Thoracic aorta (tissue), 2 donors: ENCODE data around the gene GLCE. TPM values are rescaled to one million over a fixed set of nuclear protein-coding genes. Genes with fewer than 3 reads are reported as not detected.

ENCODE experiments used
- ATAC-seq: fragments of 150-250 bp; one replicate; pipeline ENCODE4 v1.8.0; 2017; ENCODE audit warnings: low read depth; ENCODE audit not compliant: insufficient number of reproducible peaks, low FRiP score
- DNase-seq: peaks from one replicate; pipeline ENCODE4 v3.0.0-alpha.2; 2020; ENCODE audit warnings: low spot score
- H3K27ac ChIP-seq, 2 donors: fragments of 200-600 bp; sonication (generic); 1 replicate in 1 of 2; 2 replicates in 1 of 2; pipeline ENCODE4 v1.5.1; 2016; ENCODE audit warnings: mild to moderate bottlenecking in 2 of 2, moderate library complexity in 2 of 2
- H3K27me3 ChIP-seq: fragments of 200-600 bp; sonication (generic); replicated peaks from 2 replicates; pipeline ENCODE4 v1.6.0; 2016; ENCODE audit warnings: mild to moderate bottlenecking; ENCODE audit not compliant: insufficient read depth
- H3K36me3 ChIP-seq: fragments of 200-600 bp; sonication (generic); one replicate; pipeline ENCODE4 v1.5.1; 2016
- H3K4me1 ChIP-seq, 2 donors: fragments of 200-600 bp; sonication (generic); 1 replicate in 1 of 2; 2 replicates in 1 of 2; pipeline versions ENCODE4 v1.5.1 to v1.6.0; 2016; ENCODE audit warnings: low read depth in 2 of 2, mild to moderate bottlenecking in 1 of 2; ENCODE audit not compliant: control insufficient read depth in 1 of 2
- H3K4me3 ChIP-seq: fragments of 200-600 bp; sonication (generic); 2 replicates; pipeline ENCODE4 v1.5.1; 2016; ENCODE audit warnings: mild to moderate bottlenecking
- H3K9me3 ChIP-seq: fragments of 200-600 bp; sonication (generic); 2 replicates; pipeline ENCODE4 v1.5.1; 2016
- total RNA-seq, 2 donors: library from RNA; depleted of rRNA; stranded (reverse); fragments of >200 nt; gene quantifications; one replicate each; pipeline versions ENCODE4 v1.1.0 to v1.2.3, GENCODE V29; 2016
- TF ChIP-seq, protein P1 (sequence below): fragments of 200-600 bp; sonication (generic); IDR thresholded peaks from one replicate; pipeline ENCODE4 v1.5.1; 2019; ENCODE audit warnings: antibody characterized with exemption

GLCE gene
- total RNA-seq, 2 donors from 2014 or later: 8.5 to 11.8 TPM

DNA sequence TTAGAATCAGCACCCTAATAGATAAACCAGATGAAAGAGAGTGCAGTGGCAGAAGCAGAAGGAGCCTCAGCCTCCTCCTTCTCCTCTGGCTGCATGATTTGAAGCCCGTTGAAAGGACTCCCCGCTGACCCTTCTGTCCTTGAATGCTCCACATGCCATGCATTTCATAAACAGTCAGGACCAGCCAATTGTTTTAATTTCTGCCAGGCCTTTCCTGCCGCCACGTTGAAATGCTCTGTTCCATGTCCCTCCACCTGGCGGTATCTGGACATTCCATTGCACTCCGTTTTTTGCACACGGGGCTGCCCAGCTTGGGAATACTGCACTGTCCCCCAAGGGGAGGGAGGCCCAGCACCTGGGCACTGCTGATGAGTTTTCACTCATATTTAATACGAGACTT is 35.2 kb upstream of the GLCE start:
- Histone ChIP-seq H3K4me3 (no peak overlapping the region), H3K9me3 (no peaks in the 10 kb centered on the region), H3K27ac (no peak overlapping the region), H3K27me3 (no peaks in the 10 kb centered on the region), H3K36me3 (no peaks in the 10 kb centered on the region), H3K4me1 (peaks cover 3 to 4% of the 10 kb centered on the region in 2 donors)
- DNase-seq (no peak), ATAC-seq (no peak)
- TF ChIP-seq, protein P1, sequence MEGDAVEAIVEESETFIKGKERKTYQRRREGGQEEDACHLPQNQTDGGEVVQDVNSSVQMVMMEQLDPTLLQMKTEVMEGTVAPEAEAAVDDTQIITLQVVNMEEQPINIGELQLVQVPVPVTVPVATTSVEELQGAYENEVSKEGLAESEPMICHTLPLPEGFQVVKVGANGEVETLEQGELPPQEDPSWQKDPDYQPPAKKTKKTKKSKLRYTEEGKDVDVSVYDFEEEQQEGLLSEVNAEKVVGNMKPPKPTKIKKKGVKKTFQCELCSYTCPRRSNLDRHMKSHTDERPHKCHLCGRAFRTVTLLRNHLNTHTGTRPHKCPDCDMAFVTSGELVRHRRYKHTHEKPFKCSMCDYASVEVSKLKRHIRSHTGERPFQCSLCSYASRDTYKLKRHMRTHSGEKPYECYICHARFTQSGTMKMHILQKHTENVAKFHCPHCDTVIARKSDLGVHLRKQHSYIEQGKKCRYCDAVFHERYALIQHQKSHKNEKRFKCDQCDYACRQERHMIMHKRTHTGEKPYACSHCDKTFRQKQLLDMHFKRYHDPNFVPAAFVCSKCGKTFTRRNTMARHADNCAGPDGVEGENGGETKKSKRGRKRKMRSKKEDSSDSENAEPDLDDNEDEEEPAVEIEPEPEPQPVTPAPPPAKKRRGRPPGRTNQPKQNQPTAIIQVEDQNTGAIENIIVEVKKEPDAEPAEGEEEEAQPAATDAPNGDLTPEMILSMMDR: no peak

DNA sequence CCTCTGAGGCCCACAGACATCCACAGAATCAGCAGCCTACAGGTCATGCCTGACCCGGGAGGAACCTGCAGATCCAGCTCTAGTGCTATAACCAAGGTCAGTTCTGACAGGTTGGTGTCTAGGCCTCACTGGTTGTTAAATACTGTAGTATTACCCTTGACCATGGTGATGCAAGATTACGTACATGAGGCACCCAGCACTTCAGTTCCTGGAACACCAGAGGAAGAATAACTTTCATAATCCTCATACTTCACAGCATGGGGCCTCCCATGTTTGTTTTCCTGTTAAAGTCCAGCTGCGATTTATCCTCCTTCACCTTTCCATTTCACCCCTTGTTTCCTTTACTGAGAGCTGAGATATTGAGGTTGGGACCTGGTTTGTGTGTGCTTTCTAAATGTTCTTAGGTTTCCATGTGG is 34.4 kb upstream of the GLCE start:
- H3K36me3 ChIP-seq: no peaks in the 10 kb centered on the region
- no peak for ATAC-seq

DNA sequence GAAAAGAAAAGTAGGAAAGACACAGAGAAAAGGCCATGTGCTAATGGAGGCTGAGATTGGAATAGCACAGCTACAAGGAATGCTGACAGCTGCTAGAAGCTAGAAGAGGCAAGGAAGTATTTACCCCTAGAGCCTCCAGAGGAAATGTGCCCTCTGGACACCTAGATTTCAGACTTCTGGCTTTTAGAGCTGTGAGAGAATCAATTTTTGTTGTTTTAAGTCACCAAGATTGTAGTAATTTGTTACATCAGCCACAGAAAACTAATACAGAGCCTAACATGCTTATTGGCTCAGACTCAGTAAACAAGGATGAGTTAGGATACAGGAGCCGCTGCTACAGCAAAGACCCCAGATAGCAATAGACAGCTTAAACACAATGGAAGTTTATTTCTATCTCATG is 33.1 kb upstream of the GLCE start:
- Histone ChIP-seq H3K4me3 (no peak overlapping the region), H3K36me3 (no peaks in the 10 kb centered on the region), H3K27me3 (no peaks in the 10 kb centered on the region), H3K4me1 (peaks cover 3 to 4% of the 10 kb centered on the region in 2 donors), H3K27ac (no peak overlapping the region), H3K9me3 (no peaks in the 10 kb centered on the region)
- no peak for DNase-seq
- TF ChIP-seq, protein P1: no peak
- no peak for ATAC-seq

More for the DNA sequence above, 34.4 kb upstream of the GLCE start:
- Histone ChIP-seq H3K27me3 (no peaks in the 10 kb centered on the region), H3K27ac (no peak overlapping the region), H3K9me3 (no peaks in the 10 kb centered on the region), H3K4me3 (no peak overlapping the region), H3K4me1 (peaks cover 3 to 4% of the 10 kb centered on the region in 2 donors)
- no peak for DNase-seq
- TF ChIP-seq, protein P1: no peak

DNA sequence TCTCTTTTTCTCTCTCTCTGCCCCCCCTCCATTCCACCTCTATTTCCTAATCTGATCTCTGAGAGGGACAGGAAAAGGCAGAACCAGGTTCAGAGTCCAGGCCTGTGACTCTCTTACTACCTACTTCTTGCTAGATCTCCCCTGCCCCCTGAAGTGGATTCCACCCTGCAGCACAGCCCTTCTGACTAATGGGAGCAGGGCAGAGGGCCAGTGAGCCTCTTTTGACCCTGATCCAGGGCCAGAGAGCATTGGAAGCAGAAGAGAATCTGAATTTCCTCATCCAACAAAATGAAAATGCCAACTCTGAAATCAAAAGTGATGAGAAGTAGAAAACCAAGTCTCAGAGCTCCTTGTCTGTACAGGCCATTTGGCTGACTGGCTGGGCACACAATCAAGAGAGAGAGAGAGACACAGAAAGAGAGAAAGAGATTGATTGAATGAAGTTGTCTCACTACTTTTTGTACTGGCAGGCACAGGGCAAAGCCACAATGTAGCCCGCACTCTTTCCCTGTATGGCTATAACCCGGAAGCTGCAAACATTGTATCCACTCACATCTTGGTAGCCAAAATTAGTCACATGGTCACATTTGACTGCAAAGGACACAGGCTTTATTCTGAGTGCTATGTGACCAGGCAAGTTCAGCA is 31.6 kb upstream of the GLCE start:
- no peaks in the 10 kb centered on the region for H3K27me3 ChIP-seq
- H3K4me1 ChIP-seq: peaks cover 3 to 4% of the 10 kb centered on the region in 2 donors
- ATAC-seq (no peak), DNase-seq (no peak)
- H3K4me3 ChIP-seq: no peak overlapping the region
- TF ChIP-seq, protein P1: no peak
- H3K36me3 ChIP-seq: no peaks in the 10 kb centered on the region
- H3K27ac ChIP-seq: no peak overlapping the region
- no peaks in the 10 kb centered on the region for H3K9me3 ChIP-seq

DNA sequence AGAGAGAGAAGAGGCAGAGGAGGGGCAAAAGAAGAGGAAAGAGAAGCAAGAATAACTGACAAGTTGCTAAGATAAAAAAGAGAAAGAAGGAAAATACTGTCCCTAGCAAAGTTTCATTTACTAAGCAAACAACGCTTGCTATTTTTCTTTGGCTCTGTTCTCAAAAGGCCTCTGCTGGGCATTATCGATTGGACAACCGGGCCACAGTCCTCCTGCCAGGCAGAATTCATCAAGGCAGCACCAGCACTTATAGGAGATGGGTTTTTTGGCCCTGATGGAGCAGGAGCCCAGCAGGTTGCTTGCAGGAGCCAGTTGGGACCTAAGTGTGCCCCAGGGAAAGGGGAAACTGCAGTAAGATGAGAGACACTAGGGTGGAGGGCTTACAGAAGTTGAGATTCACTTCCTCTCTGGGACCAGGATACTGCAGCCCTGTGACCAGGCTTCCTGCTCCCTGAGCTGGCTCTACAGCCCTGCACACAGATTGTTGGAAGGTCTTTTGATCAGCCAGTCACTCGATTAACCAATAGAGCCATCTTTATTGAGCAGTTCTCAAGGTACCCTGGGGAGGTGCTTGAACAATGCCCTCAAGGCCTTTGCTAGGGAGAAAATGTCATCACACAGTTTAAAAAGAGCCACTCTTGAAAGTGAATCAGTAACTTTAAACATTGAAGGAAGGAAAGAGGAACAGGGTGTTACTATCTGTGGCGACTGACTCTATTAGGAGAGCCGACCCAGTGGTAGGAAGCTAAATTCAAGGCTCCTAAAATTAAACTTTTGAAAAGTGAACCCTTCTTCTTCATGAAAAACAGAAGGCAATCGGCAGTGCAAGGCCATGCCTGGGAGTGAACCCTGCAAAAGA is 28.8 kb upstream of the GLCE start:
- no peak overlapping the region for H3K27ac ChIP-seq
- no peak for DNase-seq
- TF ChIP-seq, protein P1: no peak

More for the DNA sequence above, 28.8 kb upstream of the GLCE start:
- Histone ChIP-seq H3K36me3 (no peaks in the 10 kb centered on the region), H3K9me3 (no peaks in the 10 kb centered on the region), H3K27me3 (no peaks in the 10 kb centered on the region), H3K4me3 (no peak overlapping the region), H3K4me1 (peaks cover 3 to 4% of the 10 kb centered on the region in 2 donors)
- ATAC-seq: no peak
